Tibial artery (tissue), 4 donors: ENCODE results near the gene FAM162A.
"Not testable (repeated sequence)": the region's sequence is repeated elsewhere in the genome, so short reads cannot be mapped to it uniquely, and the experiment has no call there.

Experiments used
- DNase-seq, 2 donors: peaks; one replicate each; pipeline ENCODE4 v3.0.0-alpha.2; 2019
- H3K27ac ChIP-seq, 2 donors: fragments of 200-600 bp; sonication (generic) in 1 of 2; 1 replicate in 1 of 2; 2 replicates in 1 of 2; pipeline ENCODE4 v1.5.1; 2018 to 2019; ENCODE audit warnings: mild to moderate bottlenecking in 1 of 2
- H3K27me3 ChIP-seq, 2 donors: fragments of 200-600 bp; sonication (generic) in 1 of 2; one replicate each; pipeline versions ENCODE4 v1.5.1 to v1.6.0; 2016 to 2019
- H3K36me3 ChIP-seq, 3 donors: fragments of 200-600 bp; sonication (generic) in 2 of 3; one replicate each; pipeline ENCODE4 v1.5.1; 2016 to 2019; ENCODE audit warnings: mild to moderate bottlenecking in 2 of 3
- H3K4me1 ChIP-seq, 4 donors: fragments of 200-600 bp; sonication (generic) in 2 of 4; 1 replicate in 3 of 4; 2 replicates in 1 of 4; pipeline ENCODE4 v1.5.1; 2016 to 2019
- H3K4me3 ChIP-seq, 2 donors: fragments of 200-600 bp; sonication (generic) in 1 of 2; 1 replicate in 1 of 2; 2 replicates in 1 of 2; pipeline ENCODE4 v1.5.1; 2018 to 2019; ENCODE audit warnings: mild to moderate bottlenecking in 2 of 2
- H3K9me3 ChIP-seq, 3 donors: fragments of 200-600 bp; sonication (generic) in 1 of 3; one replicate each; pipeline ENCODE4 v1.5.1; 2016 to 2019
- CTCF ChIP-seq, 2 experiments: fragments of 200-600 bp in 1 of 2; fragments of 450-650 bp in 1 of 2; IDR thresholded peaks; one replicate each; pipeline ENCODE4 v1.5.1; 2017 to 2019; ENCODE audit warnings: antibody characterized with exemption in 2 of 2, mild to moderate bottlenecking in 1 of 2, moderate library complexity in 1 of 2
- intact Hi-C: fragments of 100-400 bp; cut with DNase I; formaldehyde crosslinking; loops from one replicate; pipeline ENCODE4 v1.15.0; 2023; ENCODE audit warnings: low total_unique reads

The FAM162A gene

GRCh38 chr3:122421836-122422235 lies 37.9 kb downstream of the FAM162A start:
- no peaks in the 10 kb centered on the region for H3K27me3 ChIP-seq
- no peak overlapping the region for H3K27ac ChIP-seq
- no peaks in the 10 kb centered on the region for H3K9me3 ChIP-seq
- no peak for TF ChIP-seq CTCF (IDR thresholded peaks at IDR 0.05)
- H3K4me1 ChIP-seq = peaks cover 0 to 12% (median 7%) of the 10 kb centered on the region in 4 donors
- intact Hi-C loops = no loop called here
- no peak for DNase-seq
- H3K4me3 ChIP-seq = no peak overlapping the region
- H3K36me3 ChIP-seq = peaks cover 22 to 39% (median 28%) of the 10 kb centered on the region in 3 donors

GRCh38 chr3:122427857-122428471 lies 44.0 kb downstream of the FAM162A start:
- H3K36me3 ChIP-seq = peaks cover 53 to 74% (median 63%) of the 10 kb centered on the region in 3 donors
- no peaks in the 10 kb centered on the region for H3K9me3 ChIP-seq
- no peaks in the 10 kb centered on the region for H3K27me3 ChIP-seq
- intact Hi-C loops = no loop called here
- TF ChIP-seq CTCF (IDR thresholded peaks at IDR 0.05) = no peak
- no peak overlapping the region for H3K4me3 ChIP-seq
- no peak for DNase-seq
- H3K4me1 ChIP-seq = no peaks in the 10 kb centered on the region
- no peak overlapping the region for H3K27ac ChIP-seq

- intact Hi-C loops = no loop called here
- H3K27ac ChIP-seq = no peak overlapping the region
- no peaks in the 10 kb centered on the region for H3K9me3 ChIP-seq
- no peak for DNase-seq
- no peak overlapping the region for H3K4me3 ChIP-seq
- H3K36me3 ChIP-seq = peaks cover 63 to 71% (median 65%) of the 10 kb centered on the region in 3 donors
- TF ChIP-seq CTCF (IDR thresholded peaks at IDR 0.05) = no peak
- H3K4me1 ChIP-seq = no peaks in the 10 kb centered on the region
- no peaks in the 10 kb centered on the region for H3K27me3 ChIP-seq
These were observed 46.4 kb downstream of the FAM162A start for GRCh38 chr3:122430371-122430770.

- Histone ChIP-seq H3K4me1 (no peaks in the 10 kb centered on the region), H3K36me3 (peaks cover 78 to 83% (median 81%) of the 10 kb centered on the region in 3 donors), H3K9me3 (peaks cover 0 to 6% (median 0%) of the 10 kb centered on the region in 3 donors), H3K4me3 (no peak overlapping the region), H3K27ac (no peak overlapping the region), H3K27me3 (no peaks in the 10 kb centered on the region)
- DNase-seq = no peak
- no peak for TF ChIP-seq CTCF (IDR thresholded peaks at IDR 0.05)
- intact Hi-C loops = no loop called here
These were observed 52.0 kb downstream of the FAM162A start for GRCh38 chr3:122435950-122436349.

- intact Hi-C loops = no loop called here
- Histone ChIP-seq H3K4me3 (no peak overlapping the region), H3K27me3 (no peaks in the 10 kb centered on the region), H3K4me1 (no peaks in the 10 kb centered on the region), H3K9me3 (no peaks in the 10 kb centered on the region), H3K36me3 (peaks cover 51 to 73% (median 63%) of the 10 kb centered on the region in 3 donors), H3K27ac (no peak overlapping the region)
- no peak for TF ChIP-seq CTCF (IDR thresholded peaks at IDR 0.05)
- no peak for DNase-seq
These were observed 59.1 kb downstream of the FAM162A start for GRCh38 chr3:122443090-122443489.

- H3K36me3 ChIP-seq = peaks cover 51 to 73% (median 62%) of the 10 kb centered on the region in 3 donors
- intact Hi-C loops, H3K4me3 ChIP-seq, H3K9me3 ChIP-seq, H3K4me1 ChIP-seq, DNase-seq, H3K27me3 ChIP-seq, H3K27ac ChIP-seq: not testable (repeated sequence)
These were observed 59.9 kb downstream of the FAM162A start for GRCh38 chr3:122443762-122444490.

GRCh38 chr3:122444491-122444887 lies 60.5 kb downstream of the FAM162A start:
- H3K27me3 ChIP-seq, H3K9me3 ChIP-seq, H3K27ac ChIP-seq, DNase-seq, intact Hi-C loops, H3K4me3 ChIP-seq, H3K4me1 ChIP-seq: not testable (repeated sequence)
- peaks cover 51 to 73% (median 61%) of the 10 kb centered on the region in 3 donors for H3K36me3 ChIP-seq

GRCh38 chr3:122448218-122448617 lies 64.2 kb downstream of the FAM162A start:
- H3K4me3 ChIP-seq, H3K27me3 ChIP-seq, DNase-seq, intact Hi-C loops, H3K9me3 ChIP-seq, H3K4me1 ChIP-seq, H3K27ac ChIP-seq: not testable (repeated sequence)
- H3K36me3 ChIP-seq = peaks cover 54 to 72% (median 66%) of the 10 kb centered on the region in 3 donors
